GM19395 (cell line): ENCODE measurements around the gene IP6K1.
A peak's percentile ranks its signal among the peaks of the same experiment; 100 is the strongest.
"Not testable (repeated sequence)": the region's sequence is repeated elsewhere in the genome, so short reads cannot be mapped to it uniquely, and the experiment has no call there.

Source experiments
- ATAC-seq: cut with Tn5 transposase; IDR thresholded peaks from one replicate; pipeline ENCODE4 v1.9.1; 2021; ENCODE audit warnings: mild to moderate bottlenecking, moderate library complexity; ENCODE audit not compliant: unreplicated experiment

Gene IP6K1

DNA sequence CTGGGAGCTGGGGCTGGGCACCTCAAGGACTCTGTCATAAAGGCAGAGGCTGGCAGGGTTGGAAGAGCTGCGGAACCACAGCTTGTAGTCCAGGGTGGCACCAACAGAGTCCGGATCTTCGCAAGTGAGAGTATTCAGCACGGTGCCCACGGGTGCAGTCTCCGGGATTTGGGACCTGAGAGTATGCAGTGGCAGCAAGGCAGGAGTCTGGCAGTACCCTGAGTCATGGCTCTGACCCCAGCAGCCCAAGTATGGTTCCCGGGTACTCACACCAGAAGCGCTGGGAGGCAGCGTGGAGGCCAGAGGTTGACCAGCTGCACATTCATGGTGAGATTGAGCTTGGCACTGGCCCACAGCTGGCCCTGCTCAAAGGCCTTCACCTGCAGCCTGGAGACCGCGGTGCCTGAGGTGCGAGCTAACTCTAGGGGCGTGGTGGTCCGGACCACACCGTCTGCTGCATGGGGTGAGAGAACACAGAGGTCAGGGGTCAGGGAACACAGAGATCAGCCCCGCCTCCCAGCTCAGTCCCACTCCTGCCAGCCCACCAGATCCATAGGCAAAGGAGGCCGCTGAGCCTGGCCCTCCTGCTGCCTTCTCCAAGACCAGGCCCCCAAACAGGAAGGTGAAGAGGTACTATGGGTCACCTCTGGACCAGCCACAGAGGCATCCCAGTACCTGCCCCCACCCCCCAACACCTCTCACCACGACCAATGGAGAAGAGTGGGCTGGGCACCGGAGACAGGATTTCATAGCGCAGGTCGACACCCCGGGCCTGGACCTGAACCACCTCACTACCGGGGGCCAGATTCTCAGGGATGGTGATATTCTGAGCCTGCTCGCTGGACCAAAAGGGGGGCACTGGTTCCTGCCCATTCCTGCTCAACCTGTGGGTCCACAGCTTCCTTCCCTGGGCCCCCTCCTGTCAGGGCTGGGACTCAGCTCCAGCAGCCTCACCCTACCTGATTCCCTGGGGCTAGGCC lies 8.9 kb upstream of the IP6K1 start:
- no peak for ATAC-seq

DNA sequence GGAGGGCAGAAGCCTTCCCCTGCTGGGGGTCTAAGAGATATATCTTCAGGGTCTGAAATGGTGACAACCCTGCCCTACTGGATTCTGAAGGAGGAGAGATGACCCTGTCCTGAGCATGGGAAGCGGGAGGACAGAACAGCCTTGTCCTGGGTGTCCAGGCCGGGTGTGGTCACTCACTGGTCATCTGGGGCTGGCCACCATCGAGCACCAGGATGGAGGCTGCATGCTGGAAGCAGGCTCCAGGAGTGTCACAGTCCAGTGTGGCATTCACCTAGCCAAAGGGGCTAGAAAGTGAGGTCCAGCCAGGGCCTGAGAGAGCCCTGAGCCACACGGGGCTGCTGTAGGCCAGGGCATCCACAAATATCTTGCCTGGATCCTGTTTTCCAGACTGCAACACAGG lies 8.1 kb upstream of the IP6K1 start:
- ATAC-seq = no peak

DNA sequence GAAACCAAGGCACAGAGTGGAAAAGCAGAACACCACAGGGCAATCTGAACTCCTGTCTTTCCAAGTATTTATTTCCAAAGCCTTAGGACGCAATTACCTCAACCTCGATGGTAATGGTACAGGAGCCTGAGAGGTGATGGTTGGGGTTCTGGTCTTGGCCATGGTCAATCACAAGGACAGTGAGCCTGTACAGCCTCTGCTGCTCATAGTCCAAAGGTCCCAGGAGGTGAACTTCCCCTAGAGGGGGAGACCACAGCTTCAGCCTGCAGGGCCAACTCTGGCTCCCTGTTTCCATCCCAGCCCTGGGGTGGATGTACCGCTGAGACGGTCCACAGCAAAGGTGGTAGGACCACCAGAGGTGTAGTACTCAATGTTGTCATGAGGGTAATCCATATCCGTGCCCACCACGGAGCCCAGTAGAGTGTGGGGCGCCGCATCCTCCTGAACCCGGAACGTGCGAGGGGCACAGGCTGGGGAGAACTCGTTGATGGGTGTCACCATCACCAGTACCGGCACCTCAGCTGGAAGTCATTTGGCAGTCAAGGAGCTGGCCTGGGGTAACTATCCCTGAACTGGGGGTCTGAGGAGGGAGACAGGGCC lies 7.2 kb upstream of the IP6K1 start:
- ATAC-seq = no peak

DNA sequence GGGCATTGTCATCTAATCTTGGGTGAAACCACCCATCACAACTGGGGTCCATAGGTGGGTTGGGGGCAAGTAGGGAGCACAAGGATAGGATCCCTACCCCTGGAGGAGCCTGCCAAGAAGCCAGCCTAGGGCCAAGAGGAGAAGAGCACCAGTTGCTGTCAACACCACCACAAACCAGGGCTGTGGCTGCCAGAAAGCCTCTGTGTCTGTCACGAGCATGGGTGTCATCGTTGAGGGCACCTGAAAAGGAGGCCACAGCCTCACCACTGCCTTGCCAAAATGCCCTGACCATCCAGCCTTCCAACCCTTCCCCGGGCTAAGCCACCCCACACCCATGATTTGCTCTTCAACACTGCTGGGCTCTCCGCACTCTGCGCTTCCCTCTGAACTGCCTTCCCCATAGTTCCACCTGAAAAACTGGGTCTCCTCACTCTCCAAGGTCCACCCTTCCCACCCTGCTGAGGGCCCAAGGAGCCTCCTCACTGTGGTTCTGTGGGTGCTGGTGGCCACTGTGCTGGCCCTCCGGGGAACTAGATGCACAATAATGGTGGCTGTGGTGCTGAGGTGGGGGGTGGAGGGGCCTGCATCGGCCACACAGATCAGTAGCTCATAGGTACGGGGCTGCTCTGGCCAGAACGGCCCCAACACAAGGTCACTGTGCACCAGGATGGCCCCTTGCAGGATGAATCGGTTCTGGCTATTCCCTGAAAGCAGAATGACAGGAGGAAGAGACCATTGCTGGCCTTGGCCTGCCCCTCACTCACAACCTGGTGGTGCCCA lies 6.2 kb upstream of the IP6K1 start:
- ATAC-seq = no peak

DNA sequence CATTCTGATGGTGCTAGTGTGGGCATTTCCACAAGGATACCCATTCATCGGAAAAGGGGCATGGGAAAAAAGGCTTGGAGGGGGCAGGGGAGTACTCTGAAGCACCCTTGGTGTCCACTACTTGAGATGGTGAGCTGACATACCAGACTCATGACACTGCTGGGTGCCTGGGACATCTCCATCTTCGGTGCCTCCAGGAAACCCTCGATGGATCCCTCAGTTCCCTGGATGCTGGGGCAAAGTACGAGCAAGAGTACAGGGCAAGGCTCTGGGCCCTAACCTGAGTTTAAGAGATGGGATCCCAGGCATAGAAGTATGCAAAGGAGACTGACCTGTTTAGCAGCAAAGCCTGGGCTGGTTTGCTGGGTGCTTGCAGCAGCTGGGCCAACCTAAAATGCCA lies 5.2 kb upstream of the IP6K1 start:
- no peak for ATAC-seq

DNA sequence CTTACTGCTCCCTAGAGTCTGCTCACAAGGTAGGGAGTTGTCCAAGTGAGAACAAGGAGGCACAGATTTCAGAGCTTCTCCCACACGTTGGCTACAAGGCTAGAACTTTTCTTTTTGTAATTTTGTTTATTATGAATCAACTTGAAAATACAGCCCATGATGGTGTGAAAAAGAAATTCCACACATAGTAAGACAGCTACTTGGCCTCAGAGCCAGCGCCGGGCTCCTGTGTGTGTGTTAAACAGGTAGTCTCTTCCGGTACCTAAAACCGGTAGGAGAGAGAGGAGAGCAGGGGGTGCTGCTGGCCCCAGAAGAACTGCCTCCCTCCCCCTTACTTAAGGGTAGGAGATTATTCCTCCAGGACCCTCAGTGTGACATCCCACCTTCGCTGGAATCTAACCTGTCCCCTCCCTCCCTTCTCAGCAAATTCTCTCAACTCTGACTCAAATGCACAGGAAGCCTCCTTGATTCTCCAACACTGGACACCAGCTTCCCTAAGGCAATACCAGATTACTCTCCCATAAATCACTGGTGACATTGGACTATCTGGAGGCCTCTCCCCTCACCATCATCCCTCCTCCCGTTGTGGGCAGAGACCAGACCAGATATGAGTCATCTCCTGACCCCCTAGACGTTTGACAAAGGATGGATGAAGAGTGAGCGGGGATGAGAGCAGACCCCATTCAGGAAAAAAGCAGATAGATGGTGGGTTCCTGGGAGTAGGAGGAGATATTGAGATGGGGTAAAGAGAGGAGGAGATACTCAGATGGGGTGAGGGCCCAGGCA lies 4.5 kb upstream of the IP6K1 start:
- no peak for ATAC-seq

DNA sequence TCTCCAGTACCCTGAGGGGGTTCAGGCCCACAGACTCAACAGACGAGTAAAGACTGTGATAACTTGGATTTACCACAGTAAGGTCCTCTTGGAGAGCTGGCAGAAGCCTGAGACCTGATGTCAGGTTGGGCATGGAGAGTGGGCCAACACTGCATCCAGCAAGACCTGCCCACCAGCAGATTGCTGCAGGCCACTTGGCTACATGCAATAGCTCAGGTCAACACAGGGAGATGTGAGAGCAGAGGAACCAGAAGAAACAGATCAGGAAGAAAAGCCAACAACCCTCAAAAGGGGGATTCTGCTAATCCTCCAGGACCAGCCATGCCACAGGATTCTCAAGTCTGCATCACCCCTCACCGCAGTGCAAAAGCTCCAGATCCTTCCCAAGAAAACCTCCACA lies 1.7 kb upstream of the IP6K1 start:
- ATAC-seq = no peak

DNA sequence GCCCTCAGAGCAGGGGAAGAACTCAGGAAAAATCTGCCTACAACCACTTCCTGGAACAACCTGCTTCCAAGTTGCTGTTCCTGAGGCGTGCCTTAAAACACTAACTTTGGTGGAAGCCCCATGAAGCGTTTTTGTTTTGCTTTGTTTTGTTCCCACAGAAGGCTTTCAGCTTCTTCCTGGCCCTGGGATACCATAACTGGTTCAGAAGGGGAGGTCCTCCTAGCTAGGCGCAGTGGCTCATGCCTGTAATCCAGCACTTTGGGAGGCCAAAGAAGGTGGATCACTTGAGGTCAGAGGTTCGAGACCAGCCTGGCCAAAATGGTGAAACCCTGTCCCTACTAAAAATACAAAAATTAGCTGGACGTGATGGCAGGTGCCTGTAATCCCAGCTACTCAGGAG lies 1.2 kb upstream of the IP6K1 start:
- ATAC-seq = no peak

DNA sequence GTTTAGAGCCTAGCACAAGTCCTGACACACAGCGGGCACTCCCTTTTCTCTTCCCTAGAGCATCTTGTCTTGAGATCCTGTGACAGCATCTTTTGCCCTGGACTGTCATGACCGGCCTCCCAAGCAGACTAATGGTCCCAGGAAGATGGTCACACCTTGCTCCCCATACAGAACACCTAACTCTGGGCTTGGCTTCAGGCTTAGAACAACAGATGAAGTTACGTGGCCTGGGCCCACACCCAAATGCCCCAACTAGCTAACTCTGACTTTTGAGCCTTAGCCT lies 781 bp upstream of the IP6K1 start:
- no peak for ATAC-seq

DNA sequence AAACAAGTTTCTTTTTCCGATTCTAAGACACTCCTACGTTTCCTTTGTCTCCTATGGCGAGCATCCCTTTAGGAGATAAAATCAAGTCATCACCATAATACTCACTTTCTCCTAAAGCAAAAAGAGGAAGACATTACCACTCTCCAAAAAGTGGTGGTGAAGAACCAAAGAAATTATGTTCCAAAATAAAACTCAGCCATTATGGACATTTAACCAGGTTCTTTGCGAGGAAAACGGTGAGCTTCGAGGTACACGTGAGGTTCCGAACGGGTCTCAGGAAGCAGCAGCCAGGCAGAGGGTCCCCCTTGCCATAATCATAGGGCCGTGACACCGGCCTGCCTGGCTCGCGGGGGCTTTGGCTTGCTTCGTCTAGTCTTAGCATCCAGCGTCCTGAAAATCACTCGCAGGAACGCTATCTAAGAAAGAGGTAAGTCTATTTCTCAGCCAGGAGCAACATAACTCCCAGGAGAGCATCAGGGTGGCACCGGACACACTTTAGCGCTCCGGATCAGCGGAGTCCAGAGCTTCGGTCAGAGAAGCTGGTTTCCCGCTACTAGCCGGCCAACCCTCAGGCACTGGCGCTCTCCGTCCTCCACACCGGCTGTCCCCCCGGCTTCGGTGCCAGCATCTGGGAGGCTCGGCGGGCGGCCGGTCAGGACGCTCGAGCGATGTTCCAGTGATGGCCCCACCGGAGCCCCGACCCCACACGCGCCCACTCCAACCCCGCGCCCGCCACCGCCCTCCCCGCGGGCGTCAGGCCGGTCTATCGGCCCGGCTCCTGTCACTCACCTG lies 581 bp downstream of the IP6K1 start:
- peak; percentile 45 for ATAC-seq

DNA sequence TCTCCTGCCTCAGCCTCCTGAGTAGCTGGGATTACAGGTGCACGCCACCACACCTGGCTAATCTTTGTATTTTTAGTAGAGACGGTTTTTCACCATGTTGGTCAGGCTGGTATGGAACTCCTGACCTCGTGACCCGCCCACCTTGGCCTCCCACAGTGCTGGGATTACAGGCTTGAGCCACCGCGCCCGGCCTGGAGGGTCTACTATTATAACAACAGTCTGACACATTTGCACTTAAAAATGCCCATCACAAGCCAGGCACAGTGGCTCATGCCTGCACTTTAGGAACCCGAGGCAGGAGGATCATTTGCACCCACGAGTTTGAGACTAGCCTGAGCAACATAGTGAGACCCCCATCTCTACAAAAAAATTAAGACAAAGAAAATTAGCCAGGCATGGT lies 4.1 kb downstream of the IP6K1 start:
- not testable (repeated sequence) for ATAC-seq

DNA sequence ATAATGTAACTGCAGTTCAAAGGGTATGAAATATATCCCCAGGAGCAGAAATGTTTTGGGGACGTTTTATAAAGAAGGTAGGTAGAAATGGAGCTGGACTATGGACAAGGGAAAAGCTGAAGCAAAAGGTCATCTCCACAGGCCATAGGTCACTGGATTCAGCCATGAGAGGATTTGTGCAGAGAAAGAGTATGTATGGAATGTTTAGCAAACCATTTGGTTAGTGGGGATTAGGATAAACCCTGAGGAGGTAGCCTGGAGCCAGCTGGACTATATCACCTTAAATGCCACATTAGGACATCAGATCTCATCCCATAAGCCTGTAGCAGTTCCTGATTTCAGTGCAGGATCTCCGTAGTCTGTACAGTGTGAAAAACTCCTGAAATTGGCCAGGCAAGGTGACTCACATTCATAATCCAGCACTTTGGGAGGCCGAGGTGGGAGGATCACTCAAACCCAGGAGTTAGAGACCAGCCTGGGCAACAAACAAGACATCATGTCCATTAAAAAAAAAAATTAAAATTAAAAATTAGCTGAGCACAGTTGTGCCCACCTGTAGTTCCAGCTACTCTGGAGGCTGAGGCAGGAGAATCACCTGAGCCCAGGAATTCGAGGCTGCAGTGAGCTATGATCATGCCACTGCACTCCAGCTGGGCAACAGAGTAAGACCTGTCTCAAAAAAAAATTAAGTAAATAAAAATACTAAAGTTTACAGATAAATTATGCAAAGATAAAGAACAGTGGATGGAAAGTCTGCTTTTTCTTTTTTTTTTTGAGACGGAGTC lies 4.7 kb downstream of the IP6K1 start:
- ATAC-seq = no peak

DNA sequence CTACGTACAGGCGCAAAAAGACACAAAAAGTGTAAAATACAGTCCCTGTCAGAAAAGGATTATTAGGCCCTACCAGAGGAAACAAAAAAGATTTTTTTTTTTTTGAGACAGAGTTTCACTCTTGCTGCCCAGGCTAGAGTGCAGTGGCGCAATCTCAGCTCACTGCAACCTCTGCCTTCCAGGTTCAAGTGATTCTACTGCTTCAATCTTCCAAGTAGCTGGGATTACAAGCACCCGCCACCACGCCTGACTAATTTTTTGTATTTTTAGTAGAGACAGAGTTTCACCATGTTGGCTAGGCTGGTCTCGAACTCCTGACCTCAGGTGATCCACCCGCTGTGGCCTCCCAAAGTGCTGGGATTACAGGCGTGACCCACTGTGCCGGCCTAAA lies 5.4 kb downstream of the IP6K1 start:
- ATAC-seq = not testable (repeated sequence)

DNA sequence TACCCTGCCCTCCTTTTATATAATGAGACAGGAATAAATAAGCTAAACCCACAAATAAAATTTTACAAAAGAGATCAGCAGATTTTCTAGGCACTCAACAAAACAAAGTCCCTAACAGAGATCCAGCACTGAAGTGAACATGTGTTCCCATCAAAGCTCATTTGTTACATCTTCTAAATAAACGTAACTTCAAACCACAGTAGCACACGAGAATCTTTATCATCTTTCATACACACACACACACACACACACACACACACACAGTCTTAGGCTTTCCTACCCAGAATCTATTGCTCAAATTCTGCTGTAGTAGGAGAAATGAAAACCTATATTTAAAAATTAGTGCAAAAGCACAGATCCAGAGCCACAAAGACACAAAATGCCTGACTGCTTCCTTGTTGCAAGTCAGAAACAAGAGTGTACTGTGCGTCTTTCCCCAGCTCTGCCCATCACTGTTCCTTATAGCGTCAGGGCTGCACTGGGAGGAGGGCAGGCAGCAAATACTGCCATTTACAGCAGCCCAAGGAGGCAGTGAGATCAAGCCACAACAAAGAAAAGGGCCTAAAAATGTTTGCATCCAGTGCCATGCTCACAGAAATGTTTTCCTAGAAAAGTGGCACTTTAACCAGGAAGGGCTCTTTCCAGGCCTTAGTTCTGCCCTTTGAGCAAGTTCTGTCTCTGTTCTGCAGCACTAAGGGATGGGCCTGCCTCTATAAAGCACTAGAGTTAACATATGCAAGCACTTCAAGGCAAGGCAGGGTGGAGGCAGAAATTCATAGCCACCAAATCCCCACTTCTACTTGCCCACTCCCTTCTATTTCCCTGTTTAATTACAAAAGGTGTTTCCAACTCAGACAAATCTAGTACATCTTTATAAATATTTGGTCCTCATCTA lies 6.0 kb downstream of the IP6K1 start:
- no peak for ATAC-seq

DNA sequence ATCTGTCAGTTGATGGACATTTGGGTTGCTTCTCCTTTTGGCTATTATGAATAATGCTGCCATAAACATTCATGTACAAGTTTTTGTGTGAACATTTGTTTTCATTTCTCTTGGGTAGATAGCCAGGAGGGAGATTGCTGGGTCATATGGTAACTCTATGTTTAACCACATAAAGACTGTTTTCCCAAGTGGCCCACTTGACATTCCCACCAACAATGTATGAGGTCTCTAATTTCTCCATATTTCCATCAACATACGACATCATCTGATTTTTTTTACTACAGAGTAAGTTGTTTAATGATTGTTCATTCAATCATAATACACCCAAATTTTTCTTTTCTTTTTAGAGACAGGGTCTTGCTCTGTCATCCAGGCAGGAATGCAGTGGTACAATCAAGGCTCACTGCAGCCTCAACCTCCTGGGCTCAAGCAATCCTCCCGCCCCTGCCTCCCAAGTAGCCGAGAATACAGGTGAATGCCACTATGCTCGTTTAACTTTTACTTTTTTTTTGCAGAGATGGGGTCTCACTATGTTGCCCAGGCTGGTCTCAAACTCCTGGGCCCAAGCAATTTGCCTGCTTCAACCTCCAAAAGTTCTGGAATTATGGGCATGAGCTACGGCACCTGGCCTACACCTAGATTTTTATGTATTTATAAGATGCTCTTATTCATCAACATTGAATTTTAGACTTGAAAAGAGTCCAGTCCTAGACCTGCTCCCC lies 6.8 kb downstream of the IP6K1 start:
- no peak for ATAC-seq

DNA sequence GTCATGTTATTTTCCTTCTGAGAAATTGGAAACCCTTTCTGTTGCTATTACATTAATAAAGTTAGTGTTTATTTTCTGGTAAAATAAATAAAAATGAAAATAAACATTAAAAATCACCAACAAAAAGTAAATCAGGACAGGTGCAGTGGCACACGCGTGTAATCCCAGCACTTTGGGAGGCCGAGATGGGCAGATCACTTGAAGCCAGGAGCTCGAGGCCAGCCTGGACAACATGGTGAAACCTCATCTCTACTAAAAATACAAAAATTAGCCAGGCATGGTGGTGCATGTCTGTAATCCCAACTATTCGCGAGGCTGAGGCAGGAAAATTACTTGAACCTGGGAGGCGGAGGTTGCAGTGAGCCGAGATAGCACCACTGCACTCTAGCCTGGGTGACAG lies 10.2 kb downstream of the IP6K1 start:
- not testable (repeated sequence) for ATAC-seq

DNA sequence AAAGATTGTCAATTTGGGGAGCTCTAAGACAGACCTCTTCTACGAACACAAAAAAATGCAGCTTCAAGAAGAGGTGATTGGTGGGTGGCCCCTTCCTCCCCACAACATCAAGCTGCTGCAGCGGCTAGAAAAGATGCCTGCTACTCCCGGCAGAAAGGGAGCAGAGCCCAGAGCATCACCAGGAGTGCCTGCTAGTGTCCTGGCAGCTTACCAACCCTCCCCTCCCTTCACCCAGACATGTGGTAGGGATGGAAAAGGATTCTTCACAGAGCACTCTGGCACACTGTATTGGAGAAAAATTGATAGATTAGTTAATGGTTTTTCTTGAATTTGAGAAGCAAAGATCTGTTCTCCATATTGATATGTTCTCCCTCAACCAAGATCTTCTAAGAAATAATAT lies 10.8 kb downstream of the IP6K1 start:
- ATAC-seq = no peak

DNA sequence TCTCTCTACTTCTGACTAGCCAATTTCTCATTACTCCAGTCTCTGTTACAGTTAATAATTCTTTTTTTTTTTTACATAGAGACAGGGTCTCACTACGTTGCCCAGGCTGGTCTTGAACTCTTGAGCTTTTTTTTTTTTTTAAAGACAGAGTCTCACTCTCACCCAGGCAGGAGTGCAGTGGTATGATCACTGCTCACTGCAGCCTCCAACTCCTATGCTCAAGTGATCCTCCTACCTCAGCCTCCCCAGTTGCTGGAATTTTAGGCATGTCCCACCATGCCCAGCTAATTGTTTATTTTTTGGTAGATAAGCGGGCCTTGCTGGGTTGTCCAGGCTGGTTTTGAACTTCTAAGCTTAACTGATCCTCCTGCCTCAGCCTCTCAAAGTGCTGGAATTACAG lies 13.6 kb downstream of the IP6K1 start:
- ATAC-seq = no peak
